Activated CD8-positive, alpha-beta memory T cell treated with anti-CD3 and anti-CD28 coated beads, Interleukin-2, amount 10 ng/mL, durations not matched to agents 7 days and 5 days (primary cell): Measurements from ENCODE around the gene DCTPP1. TPM values are rescaled to one million over a fixed set of nuclear protein-coding genes. Genes with fewer than 3 reads are reported as not detected.
"Not testable (repeated sequence)": the region's sequence is repeated elsewhere in the genome, so short reads cannot be mapped to it uniquely, and the experiment has no call there.

Experiments used
- ATAC-seq: fragments of 150-1000 bp; cut with Tn5 transposase; one replicate; pipeline ENCODE4 v1.10.0; 2021; ENCODE audit warnings: moderate library complexity
- CTCF ChIA-PET: fragments of 350-600 bp; sonication (Branson Sonifier 250); formaldehyde crosslinking; loops from one replicate; lab custom pipeline; 2021; ENCODE audit warnings: antibody characterized with exemption; lab: Charles Lee
- DNase-seq: peaks from one replicate; pipeline ENCODE4 v3.0.0-alpha.2; 2020
- H3K27ac Mint-ChIP-seq: one replicate; pipeline ENCODE4 v1.8.0; 2021; ENCODE audit warnings: mild to moderate bottlenecking, mixed read lengths
- H3K27me3 Mint-ChIP-seq: one replicate; pipeline ENCODE4 v1.8.0; 2021; ENCODE audit warnings: mixed read lengths
- H3K36me3 Mint-ChIP-seq: one replicate; pipeline ENCODE4 v1.8.0; 2021; ENCODE audit warnings: mild to moderate bottlenecking, mixed read lengths
- H3K4me1 Mint-ChIP-seq: one replicate; pipeline ENCODE4 v1.8.0; 2021; ENCODE audit warnings: mixed read lengths
- H3K4me3 Mint-ChIP-seq: one replicate; pipeline ENCODE4 v1.8.0; 2021; ENCODE audit warnings: mild to moderate bottlenecking, moderate library complexity, mixed read lengths
- H3K9me3 Mint-ChIP-seq: one replicate; pipeline ENCODE4 v1.8.0; 2022; ENCODE audit warnings: low read depth, mixed read lengths
- total RNA-seq, 2 experiments: library from RNA; stranded (reverse); gene quantifications; one replicate each; pipeline ENCODE4 v1.2.3, GENCODE V29; 2021

Gene DCTPP1
- total RNA-seq, 2 experiments from 2014 or later, result 72.0 to 108 TPM

- DNase-seq, result no peak
These were observed 30.2 kb downstream of the DCTPP1 start for GRCh38 chr16:30399435-30400186.

GRCh38 chr16:30398661-30399434, 31.0 kb downstream of the DCTPP1 start:
- peaks cover 8% of the 10 kb centered on the region for H3K36me3 Mint-ChIP-seq

More at GRCh38 chr16:30399435-30400186, 30.2 kb downstream of the DCTPP1 start:
- no peaks in the 10 kb centered on the region for H3K9me3 Mint-ChIP-seq
- H3K4me1 Mint-ChIP-seq, result peaks cover 49% of the 10 kb centered on the region
- peak overlapping the region; percentile 79 for H3K4me3 Mint-ChIP-seq
- ATAC-seq, result no peak
- CTCF ChIA-PET, result interaction anchor here (0.7 to 8.2 kb wide), 6 partner anchors 9 to 31 kb away, joined by 3 to 73 read pairs (median 6); partner anchors contain the start of gene ZNF771
- peaks cover 8% of the 10 kb centered on the region for H3K36me3 Mint-ChIP-seq
- H3K27ac Mint-ChIP-seq, result peak overlapping the region; percentile 72
- H3K27me3 Mint-ChIP-seq, result peaks cover 20% of the 10 kb centered on the region

GRCh38 chr16:30397776-30398660, 31.8 kb downstream of the DCTPP1 start:
- CTCF ChIA-PET, result interaction anchor here (0.7 to 8.2 kb wide), 3 partner anchors 11 to 308 kb away, joined by 4 to 73 read pairs (median 7); partner anchors contain the start of genes SEPTIN1 and ZNF771
- Mint-ChIP-seq H3K27ac (no peak overlapping the region), H3K27me3 (peaks cover 14% of the 10 kb centered on the region), H3K4me3 (no peak overlapping the region), H3K36me3 (peaks cover 8% of the 10 kb centered on the region), H3K4me1 (peaks cover 52% of the 10 kb centered on the region), H3K9me3 (no peaks in the 10 kb centered on the region)
- ATAC-seq (no peak), DNase-seq (no peak)

More at GRCh38 chr16:30398661-30399434, 31.0 kb downstream of the DCTPP1 start:
- Mint-ChIP-seq H3K27ac (no peak overlapping the region), H3K4me1 (peaks cover 52% of the 10 kb centered on the region), H3K4me3 (no peak overlapping the region), H3K9me3 (no peaks in the 10 kb centered on the region), H3K27me3 (peaks cover 17% of the 10 kb centered on the region)
- DNase-seq (no peak), ATAC-seq (no peak)
- CTCF ChIA-PET, result interaction anchor here (0.7 to 8.2 kb wide), 6 partner anchors 9 to 30 kb away, joined by 3 to 73 read pairs (median 6); partner anchors contain the start of genes SEPTIN1 and ZNF771

- H3K27ac Mint-ChIP-seq, result peak overlapping the region; percentile 14
- CTCF ChIA-PET, result interaction anchor here (0.7 to 8.2 kb wide), 4 partner anchors 12 to 307 kb away, joined by 4 to 73 read pairs (median 14); partner anchors contain the start of genes SEPTIN1 and ZNF771
- H3K4me1 Mint-ChIP-seq, result peaks cover 52% of the 10 kb centered on the region
- H3K4me3 Mint-ChIP-seq, result peak overlapping the region; percentile 41
- ATAC-seq (no peak), DNase-seq (no peak)
- peaks cover 8% of the 10 kb centered on the region for H3K36me3 Mint-ChIP-seq
- peaks cover 10% of the 10 kb centered on the region for H3K27me3 Mint-ChIP-seq
- no peaks in the 10 kb centered on the region for H3K9me3 Mint-ChIP-seq
These were observed 32.8 kb downstream of the DCTPP1 start for GRCh38 chr16:30397056-30397455.

GRCh38 chr16:30396627-30397026, 33.2 kb downstream of the DCTPP1 start:
- DNase-seq, H3K27me3 Mint-ChIP-seq, ATAC-seq, H3K36me3 Mint-ChIP-seq, H3K9me3 Mint-ChIP-seq: not testable (repeated sequence)
- H3K4me3 Mint-ChIP-seq, result peak overlapping the region; percentile 41
- H3K27ac Mint-ChIP-seq, result peak overlapping the region; percentile 14
- peaks cover 50% of the 10 kb centered on the region for H3K4me1 Mint-ChIP-seq
- CTCF ChIA-PET, result interaction anchor here (1.3 to 8.2 kb wide), 4 partner anchors 12 to 232 kb away, joined by 3 to 73 read pairs (median 15); partner anchors contain the start of genes SEPTIN1 and ZNF771

GRCh38 chr16:30395992-30396585, 33.7 kb downstream of the DCTPP1 start:
- peak overlapping the region; percentile 79 for H3K4me3 Mint-ChIP-seq
- H3K4me1 Mint-ChIP-seq, result peaks cover 48% of the 10 kb centered on the region
- CTCF ChIA-PET, result interaction anchor here (1.3 to 8.2 kb wide), 5 partner anchors 10 to 233 kb away, joined by 3 to 73 read pairs (median 10); partner anchors contain the start of genes SEPTIN1 and ZNF771
- no peaks in the 10 kb centered on the region for H3K9me3 Mint-ChIP-seq
- DNase-seq, result no peak
- H3K27ac Mint-ChIP-seq, result peak overlapping the region; percentile 54
- peaks cover 8% of the 10 kb centered on the region for H3K36me3 Mint-ChIP-seq
- H3K27me3 Mint-ChIP-seq, result peaks cover 5% of the 10 kb centered on the region
- no peak for ATAC-seq

- Mint-ChIP-seq H3K4me3 (peak within 1 kb of the TSS; percentile 79), H3K27me3 (peaks cover 2% of the 10 kb centered on the region), H3K27ac (peak within 1 kb of the TSS; percentile 70), H3K9me3 (no peaks in the 10 kb centered on the region), H3K36me3 (peaks cover 8% of the 10 kb centered on the region), H3K4me1 (peaks cover 44% of the 10 kb centered on the region)
- CTCF ChIA-PET, result interaction anchor here (0.7 to 8.2 kb wide), 7 partner anchors 9 to 252 kb away, joined by 3 to 73 read pairs (median 5); partner anchors contain the start of genes SEPTIN1 and ZNF771
- DNase-seq (peak; percentile 67), ATAC-seq (peak; percentile 78)
These were observed 34.5 kb downstream of the DCTPP1 start, which contains the start of gene ZNF48 for GRCh38 chr16:30395155-30395991. ZNF48 (plus strand) TSS chr16:30395420; CDS start chr16:30395795, 375 bp downstream.

GRCh38 chr16:30394592-30395154, 35.2 kb downstream of the DCTPP1 start:
- DNase-seq (no peak), ATAC-seq (no peak)
- peaks cover 39% of the 10 kb centered on the region for H3K4me1 Mint-ChIP-seq
- peaks cover 8% of the 10 kb centered on the region for H3K36me3 Mint-ChIP-seq
- H3K9me3 Mint-ChIP-seq, result no peaks in the 10 kb centered on the region
- H3K27me3 Mint-ChIP-seq, result no peaks in the 10 kb centered on the region
- CTCF ChIA-PET, result interaction anchor here (0.7 to 8.2 kb wide), 6 partner anchors 9 to 251 kb away, joined by 3 to 73 read pairs (median 8); partner anchors contain the start of genes SEPTIN1 and ZNF771
- H3K27ac Mint-ChIP-seq, result peak overlapping the region; percentile 70
- peak overlapping the region; percentile 77 for H3K4me3 Mint-ChIP-seq

- Mint-ChIP-seq H3K4me1 (peaks cover 43% of the 10 kb centered on the region), H3K27me3 (no peaks in the 10 kb centered on the region), H3K9me3 (no peaks in the 10 kb centered on the region), H3K4me3 (peak overlapping the region; percentile 91), H3K36me3 (peaks cover 17% of the 10 kb centered on the region), H3K27ac (peak overlapping the region; percentile 98)
- DNase-seq (no peak), ATAC-seq (no peak)
- CTCF ChIA-PET, result interaction anchor here (0.8 to 4.6 kb wide), 12 partner anchors 12 to 336 kb away, joined by 3 to 56 read pairs (median 7); partner anchors contain the start of genes SEPHS2, TBC1D10B, ZNF48 and ZNF771
These were observed 46.3 kb downstream of the DCTPP1 start for GRCh38 chr16:30383521-30383920.

- CTCF ChIA-PET, result interaction anchor here (0.6 to 4.6 kb wide), 17 partner anchors 11 to 335 kb away, joined by 3 to 56 read pairs (median 5); partner anchors contain the start of genes DCTPP1, SEPHS2, TBC1D10B and ZNF48
- H3K27me3 Mint-ChIP-seq, result no peaks in the 10 kb centered on the region
- DNase-seq (peak; percentile 94), ATAC-seq (peak; percentile 46)
- peak within 1 kb of the TSS; percentile 98 for H3K27ac Mint-ChIP-seq
- H3K36me3 Mint-ChIP-seq, result peaks cover 20% of the 10 kb centered on the region
- peaks cover 47% of the 10 kb centered on the region for H3K4me1 Mint-ChIP-seq
- H3K9me3 Mint-ChIP-seq, result no peaks in the 10 kb centered on the region
- peak within 1 kb of the TSS; percentile 91 for H3K4me3 Mint-ChIP-seq
These were observed 47.5 kb downstream of the DCTPP1 start, which contains the start of gene SEPTIN1 for GRCh38 chr16:30382111-30382881. SEPTIN1 (minus strand) TSS chr16:30382561; CDS start chr16:30382542, 19 bp downstream.
